Measurements from ENCODE around the gene CDH13. TPM values are rescaled to one million over a fixed set of nuclear protein-coding genes. Genes with fewer than 3 reads are reported as not detected.

The CDH13 gene
- total RNA-seq, 1 donor from 2014 or later: 14.3 TPM

DNA sequence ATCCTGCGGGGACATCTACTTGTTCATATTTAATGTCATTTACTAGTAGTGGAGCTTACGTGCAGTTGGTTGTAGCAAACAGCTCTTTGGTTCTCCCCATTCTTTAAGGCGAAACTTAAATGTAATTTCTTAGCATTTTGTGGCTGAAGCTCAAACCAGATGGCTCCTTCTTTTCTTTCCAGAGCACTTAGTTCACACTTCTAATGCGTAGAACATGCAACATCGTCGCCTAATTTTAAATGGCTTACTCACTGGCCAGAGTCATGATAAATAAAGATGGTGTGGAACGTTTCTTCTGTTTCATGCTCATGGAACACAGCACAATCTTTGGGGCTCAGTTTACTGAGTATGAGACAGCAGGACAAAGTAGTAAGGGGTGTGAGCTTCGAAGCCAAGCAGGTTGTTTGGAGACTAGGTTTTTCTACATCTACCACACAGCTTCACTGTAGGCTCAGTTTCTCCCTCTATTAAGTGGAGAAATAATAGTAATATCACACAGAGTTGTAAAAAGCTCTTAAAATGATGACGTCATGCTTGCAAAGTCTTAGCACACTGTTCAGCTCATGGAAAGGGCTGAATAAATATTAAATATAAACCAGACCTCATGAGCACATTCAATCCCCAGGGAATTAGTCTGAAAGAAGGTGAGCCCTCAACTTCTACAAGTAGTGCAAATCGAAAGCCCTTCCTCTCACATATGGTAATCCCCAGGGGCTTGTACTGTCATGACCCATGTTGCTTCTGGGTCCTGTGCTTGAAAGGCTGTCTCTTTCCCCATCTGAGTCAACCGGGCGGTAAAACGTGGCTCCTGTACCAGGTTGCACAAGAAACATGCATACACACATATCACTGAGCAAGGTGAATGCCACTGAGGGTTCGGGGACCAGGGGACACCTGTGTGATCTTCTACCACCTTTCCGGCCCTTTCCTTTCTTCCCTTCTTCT lies 384.3 kb downstream of the CDH13 start:
- Histone ChIP-seq H3K4me1 (no peaks in the 10 kb centered on the region), H3K4me3 (no peak overlapping the region), H3K36me3 (no peaks in the 10 kb centered on the region), H3K27me3 (ENCODE audit: low read depth) (no peaks in the 10 kb centered on the region), H3K9me3 (no peaks in the 10 kb centered on the region), H3K27ac (no peak overlapping the region)
- ATAC-seq: no peak
- DNase-seq: no peak
- TF ChIP-seq, protein P1, sequence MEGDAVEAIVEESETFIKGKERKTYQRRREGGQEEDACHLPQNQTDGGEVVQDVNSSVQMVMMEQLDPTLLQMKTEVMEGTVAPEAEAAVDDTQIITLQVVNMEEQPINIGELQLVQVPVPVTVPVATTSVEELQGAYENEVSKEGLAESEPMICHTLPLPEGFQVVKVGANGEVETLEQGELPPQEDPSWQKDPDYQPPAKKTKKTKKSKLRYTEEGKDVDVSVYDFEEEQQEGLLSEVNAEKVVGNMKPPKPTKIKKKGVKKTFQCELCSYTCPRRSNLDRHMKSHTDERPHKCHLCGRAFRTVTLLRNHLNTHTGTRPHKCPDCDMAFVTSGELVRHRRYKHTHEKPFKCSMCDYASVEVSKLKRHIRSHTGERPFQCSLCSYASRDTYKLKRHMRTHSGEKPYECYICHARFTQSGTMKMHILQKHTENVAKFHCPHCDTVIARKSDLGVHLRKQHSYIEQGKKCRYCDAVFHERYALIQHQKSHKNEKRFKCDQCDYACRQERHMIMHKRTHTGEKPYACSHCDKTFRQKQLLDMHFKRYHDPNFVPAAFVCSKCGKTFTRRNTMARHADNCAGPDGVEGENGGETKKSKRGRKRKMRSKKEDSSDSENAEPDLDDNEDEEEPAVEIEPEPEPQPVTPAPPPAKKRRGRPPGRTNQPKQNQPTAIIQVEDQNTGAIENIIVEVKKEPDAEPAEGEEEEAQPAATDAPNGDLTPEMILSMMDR (IDR thresholded peaks at IDR 0.05): no peak
- intact Hi-C loops (cut with DNase I): no loop called here

DNA sequence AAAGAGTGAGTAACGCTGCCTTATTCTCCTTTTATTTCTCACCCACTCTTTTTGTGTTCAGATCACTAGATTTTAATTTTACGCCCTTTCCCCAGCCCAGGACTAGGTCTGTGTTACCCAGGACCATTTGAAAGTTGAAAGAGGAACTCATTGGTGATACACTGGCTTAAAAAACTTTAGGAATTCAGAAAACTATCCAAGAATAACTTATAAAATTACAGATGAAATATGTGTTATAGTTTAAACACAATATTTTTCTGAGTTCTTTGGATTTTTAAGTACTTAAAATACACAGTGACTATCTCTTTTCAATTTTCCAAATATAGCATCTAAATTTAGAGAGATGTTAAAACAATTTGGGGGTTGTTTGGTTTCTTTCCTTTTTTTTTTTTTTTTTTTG lies 385.2 kb downstream of the CDH13 start:
- TF ChIP-seq, protein P1 (IDR thresholded peaks at IDR 0.05): no peak
- no peaks in the 10 kb centered on the region for H3K27me3 ChIP-seq (ENCODE audit: low read depth)
- no peak for DNase-seq
- H3K36me3 ChIP-seq: no peaks in the 10 kb centered on the region
- no peak overlapping the region for H3K27ac ChIP-seq
- H3K4me1 ChIP-seq: no peaks in the 10 kb centered on the region
- intact Hi-C loops (cut with DNase I): no loop called here
- H3K4me3 ChIP-seq: no peak overlapping the region
- no peak for ATAC-seq
- no peaks in the 10 kb centered on the region for H3K9me3 ChIP-seq

DNA sequence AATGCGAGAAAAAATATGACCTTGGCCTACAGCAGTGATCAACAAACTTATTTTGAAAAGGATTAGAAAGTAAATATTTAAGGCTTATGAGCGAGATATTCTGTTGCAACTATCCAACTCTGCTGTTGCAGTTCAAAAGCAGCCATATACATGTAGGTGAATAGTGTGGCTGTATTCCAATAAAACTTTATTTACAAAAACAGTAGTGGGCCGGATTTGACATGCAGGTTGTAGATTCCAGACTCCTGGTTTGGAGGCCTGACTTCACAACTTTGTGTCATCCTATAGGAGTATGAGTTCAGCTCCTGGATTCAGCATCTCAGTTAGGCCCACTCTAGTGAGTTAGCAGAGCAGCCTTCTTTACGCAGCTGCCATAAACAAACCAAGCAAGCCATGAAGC lies 386.3 kb downstream of the CDH13 start:
- Histone ChIP-seq H3K27me3 (ENCODE audit: low read depth) (no peaks in the 10 kb centered on the region), H3K27ac (no peak overlapping the region), H3K36me3 (no peaks in the 10 kb centered on the region), H3K9me3 (no peaks in the 10 kb centered on the region), H3K4me1 (no peaks in the 10 kb centered on the region), H3K4me3 (no peak overlapping the region)
- TF ChIP-seq, protein P1 (IDR thresholded peaks at IDR 0.05): no peak
- ATAC-seq (no peak), DNase-seq (no peak)
- intact Hi-C loops (cut with DNase I): no loop called here

DNA sequence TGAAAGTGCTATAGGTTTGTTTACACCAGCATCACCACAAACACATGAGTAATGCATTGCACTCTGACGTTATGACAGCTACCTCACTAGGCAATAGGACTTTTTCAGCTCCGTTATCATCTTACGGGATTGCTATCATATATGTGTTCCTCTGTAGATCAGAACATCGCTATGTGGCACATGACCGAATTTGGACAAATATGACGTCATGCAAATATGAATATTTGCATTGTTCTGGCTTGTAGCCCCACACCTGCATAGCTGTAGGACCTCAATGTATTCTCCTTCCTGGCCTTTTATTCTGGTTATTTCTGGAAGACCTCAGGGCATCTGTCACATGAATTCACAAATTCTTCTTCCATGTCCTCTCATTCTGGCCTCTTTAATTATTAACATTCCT lies 393.2 kb downstream of the CDH13 start:
- intact Hi-C loops (cut with DNase I): no loop called here
- Histone ChIP-seq H3K9me3 (no peaks in the 10 kb centered on the region), H3K4me3 (no peak overlapping the region), H3K4me1 (no peaks in the 10 kb centered on the region), H3K27me3 (ENCODE audit: low read depth) (no peaks in the 10 kb centered on the region), H3K36me3 (no peaks in the 10 kb centered on the region), H3K27ac (no peak overlapping the region)
- TF ChIP-seq, protein P1 (IDR thresholded peaks at IDR 0.05): no peak
- ATAC-seq (no peak), DNase-seq (no peak)

DNA sequence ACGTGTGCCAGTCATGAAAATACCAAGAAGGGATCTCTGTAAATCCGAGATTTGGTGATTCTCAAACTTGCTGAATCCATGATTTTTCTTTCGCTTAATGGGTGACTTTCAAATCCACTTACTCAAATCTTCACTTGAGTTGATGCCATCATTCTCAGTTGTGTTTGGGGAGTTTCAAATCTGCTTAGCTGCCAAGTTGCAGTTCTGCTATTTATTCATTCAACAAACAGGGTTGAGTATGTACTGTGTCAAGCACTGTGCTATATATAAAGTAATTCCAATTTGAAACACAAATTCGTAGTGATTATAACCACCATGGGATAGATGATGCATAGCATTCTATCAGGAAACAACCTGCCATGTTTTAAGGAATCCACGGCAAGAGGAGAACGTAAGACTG lies 394.3 kb downstream of the CDH13 start:
- no peak for ATAC-seq

More for the DNA sequence above, 394.3 kb downstream of the CDH13 start:
- Histone ChIP-seq H3K4me3 (no peak overlapping the region), H3K27ac (no peak overlapping the region), H3K9me3 (no peaks in the 10 kb centered on the region), H3K27me3 (ENCODE audit: low read depth) (no peaks in the 10 kb centered on the region), H3K4me1 (no peaks in the 10 kb centered on the region), H3K36me3 (no peaks in the 10 kb centered on the region)
- TF ChIP-seq, protein P1 (IDR thresholded peaks at IDR 0.05): no peak
- intact Hi-C loops (cut with DNase I): no loop called here
- no peak for DNase-seq
